NCI-H2196 treated with DMSO at 0.1 percent for 48 hours (cell line): Measurements from ENCODE around the gene PRKCZ.

Experiments
- DNase-seq: peaks from one replicate; lab custom pipeline; 2025; ENCODE audit not compliant: unreplicated experiment; lab: John Stamatoyannopoulos, UW

The PRKCZ gene

DNA sequence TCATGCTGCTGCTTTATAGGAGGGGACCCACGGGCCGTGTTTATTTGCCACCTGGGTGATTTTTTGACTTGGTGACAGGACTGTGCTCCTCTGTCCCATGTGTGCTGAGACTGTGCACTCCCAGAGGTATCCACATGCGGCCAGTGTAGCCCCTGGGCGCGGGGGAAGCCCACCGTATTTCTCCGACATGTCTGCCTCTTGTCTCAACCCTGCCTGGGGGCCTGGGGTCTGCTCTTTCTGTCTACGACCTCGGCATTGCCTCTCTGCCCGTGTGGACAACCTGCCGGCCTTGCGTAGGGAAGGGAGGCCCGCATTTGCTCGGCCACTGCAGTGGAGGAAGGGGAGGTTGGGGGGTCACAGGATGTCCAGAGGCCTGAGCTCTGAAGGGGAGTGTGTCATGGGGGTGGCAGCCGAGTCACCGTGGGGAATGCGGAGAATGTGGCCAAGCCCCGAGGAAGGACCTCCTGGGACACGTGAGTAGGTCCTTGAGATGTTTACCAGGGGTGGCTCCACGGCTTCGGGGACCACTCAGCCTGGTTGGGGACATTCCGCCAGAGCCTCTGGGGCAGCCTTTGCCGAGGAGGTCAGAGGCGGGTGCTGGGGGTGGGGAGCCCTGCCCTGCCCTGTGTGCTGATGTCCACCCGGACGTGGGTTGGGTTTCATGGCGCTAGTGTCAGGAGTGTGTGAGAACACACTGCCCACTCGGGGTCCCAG, 11.0 kb downstream of the PRKCZ start:
- no peak for DNase-seq

DNA sequence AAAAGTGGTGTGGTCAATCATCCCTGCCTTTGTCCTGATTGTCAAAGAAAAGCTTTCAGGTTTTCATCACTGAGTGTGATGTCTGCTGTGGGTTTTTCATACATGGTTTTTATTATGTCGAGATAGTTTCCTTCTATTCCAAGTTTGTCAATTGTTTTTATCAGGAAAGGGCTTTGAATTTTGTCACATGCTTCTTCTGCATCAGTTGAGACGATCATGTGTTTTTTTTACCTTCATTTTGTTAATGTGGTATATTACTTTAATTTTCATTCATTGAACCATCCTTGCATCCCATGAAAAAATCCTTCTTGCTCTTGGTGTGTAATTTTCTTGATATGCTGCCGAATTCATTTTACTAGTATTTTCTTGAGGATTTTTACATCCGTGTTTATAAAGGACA, 15.5 kb downstream of the PRKCZ start:
- DNase-seq = no peak

DNA sequence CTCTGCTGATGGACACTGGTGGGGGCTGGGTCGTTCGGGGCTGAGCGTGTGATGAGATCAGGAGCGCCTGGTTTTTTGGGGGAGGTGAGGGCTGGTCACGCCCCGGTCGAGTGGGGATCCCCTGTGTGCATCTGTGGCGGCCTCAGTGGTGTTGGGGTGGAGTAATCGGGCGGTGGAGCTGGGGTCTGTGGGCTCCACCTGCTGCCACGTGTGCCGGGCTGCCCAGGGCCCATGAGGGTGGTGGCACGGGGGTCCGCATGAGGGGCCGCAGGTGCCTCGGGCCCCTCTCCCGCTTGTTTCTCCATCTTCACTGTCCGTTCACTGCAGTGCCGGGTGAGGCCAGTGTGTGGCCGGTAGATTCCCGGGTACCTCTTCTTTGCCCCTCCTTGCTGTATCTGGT, 17.2 kb downstream of the PRKCZ start:
- no peak for DNase-seq

DNA sequence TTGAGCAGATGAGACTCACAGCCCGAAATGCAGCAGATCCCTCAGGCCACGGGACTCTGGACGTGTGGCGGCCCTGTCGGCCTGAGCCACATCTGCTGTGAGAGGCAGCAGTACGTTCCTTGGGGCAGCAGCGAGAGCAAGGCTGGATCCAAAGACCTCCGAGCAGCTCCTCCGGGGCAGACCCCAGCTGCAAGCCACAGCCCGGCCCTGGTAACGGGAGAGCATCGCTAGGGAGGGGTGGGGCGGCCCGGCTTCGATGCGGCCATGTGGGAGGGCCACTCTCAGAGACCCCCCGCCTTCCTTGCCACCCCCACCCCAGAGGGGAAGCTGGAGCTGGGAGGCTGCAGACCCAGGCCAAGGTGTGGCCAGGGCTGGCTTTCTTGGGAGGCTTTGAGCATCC, 17.8 kb downstream of the PRKCZ start:
- no peak for DNase-seq

DNA sequence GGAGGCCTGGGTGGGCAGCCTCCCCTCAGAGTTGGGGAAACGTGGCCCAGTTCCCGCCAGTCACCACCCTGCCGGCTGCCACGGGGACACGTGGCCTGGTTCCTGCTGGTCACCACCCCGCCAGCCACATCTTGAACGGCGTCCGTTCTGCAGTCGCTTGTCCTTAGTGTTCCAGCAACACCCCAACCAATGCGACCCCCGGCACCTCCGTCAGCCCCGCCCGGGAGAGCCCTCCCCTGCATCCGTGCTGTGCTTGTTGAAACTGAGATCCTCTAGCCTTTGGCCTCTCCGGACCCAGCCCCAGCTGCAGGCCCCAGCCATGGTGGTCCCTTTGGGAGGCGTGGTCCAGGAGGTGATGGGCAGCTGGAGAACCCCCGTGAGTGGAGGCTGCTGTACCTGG, 18.7 kb downstream of the PRKCZ start:
- DNase-seq = no peak

DNA sequence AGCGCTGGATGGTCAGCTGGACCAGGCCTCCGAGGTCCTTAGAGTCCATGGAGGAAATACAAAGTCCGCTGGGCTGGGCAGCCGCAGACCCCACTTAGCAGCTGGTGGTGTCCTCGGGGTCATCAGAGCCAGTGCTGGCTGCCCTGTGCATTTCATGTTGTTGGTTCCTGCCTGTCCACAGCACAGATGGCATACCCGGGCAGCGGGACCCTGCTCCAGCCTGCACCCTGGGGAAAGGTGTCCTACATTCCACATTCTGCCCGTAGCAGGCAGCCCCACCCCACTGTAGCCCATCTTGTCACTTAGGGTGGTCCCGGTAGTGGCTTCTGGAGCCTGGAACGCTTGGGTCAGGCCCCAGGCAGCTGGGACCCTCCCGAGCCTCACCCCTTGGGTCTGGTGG, 19.8 kb downstream of the PRKCZ start:
- no peak for DNase-seq

DNA sequence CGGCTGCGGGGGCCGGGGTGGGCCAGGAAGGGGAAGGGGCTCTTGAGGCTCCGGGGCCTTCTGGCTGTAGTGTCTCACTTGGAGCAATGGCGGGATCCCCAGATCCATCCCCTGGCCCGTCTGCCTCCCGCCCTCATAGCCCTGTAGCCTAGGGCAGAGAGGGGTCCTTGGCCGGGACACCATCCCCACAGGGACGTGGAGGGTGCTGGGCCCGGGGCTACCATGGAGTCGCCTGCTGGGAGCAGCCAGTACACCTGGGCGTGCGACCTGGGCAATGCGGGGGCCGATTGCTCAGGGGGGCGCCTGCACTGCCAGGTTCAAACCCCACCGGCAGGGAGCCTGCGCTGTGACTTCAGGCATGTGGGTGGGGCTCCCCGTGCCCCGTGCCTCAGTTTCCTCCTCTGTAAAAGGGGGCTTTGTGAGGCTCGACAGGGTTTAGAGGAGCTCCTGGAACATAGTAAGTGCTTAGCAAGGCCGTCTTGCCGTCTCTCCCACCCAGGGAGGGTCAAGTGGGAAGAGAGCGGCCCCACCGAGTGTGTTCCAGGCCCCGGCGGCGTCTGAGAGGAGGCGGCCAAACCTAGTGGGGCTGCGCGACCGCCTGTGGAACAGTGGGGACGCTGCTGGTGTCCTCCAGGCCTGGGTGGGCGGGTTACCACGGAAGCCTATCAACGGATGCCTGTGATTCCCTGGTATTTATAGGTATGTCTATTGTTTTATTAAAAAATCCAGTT, 20.8 kb downstream of the PRKCZ start:
- DNase-seq = no peak

DNA sequence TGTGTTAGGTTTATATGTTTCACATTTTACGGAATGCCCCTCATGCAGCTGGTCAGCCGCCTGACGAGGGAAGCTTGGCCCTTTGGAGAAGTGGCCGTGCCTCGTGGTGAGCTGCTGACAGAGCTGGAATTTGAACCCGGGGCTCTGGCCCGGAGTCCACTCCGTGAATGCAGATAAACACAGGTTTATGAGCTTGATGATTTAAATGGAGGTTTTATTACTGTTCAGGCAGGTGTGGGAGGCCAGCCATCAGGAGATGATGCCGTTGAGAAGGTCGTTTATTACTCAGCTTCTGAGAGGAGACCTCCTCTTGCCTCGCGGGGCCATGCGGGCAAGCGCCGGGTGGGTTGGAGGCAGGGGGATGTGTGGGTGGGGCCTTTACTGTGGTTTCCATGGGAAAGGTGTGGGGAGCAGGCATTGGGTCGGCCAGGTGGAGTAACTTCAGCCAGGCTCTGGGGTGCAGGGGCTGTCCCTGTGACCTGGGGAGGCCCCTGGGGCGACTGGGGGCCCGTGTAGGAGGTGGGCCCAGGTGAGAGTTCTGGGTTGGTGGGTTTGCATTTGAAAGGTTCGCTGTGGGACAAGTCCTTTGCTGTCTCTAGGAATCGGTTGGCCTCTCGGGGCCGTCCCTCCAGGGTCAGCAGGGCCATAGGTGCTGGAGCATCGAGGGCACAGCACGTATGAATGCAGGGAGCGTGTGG, 22.0 kb downstream of the PRKCZ start:
- DNase-seq = no peak

DNA sequence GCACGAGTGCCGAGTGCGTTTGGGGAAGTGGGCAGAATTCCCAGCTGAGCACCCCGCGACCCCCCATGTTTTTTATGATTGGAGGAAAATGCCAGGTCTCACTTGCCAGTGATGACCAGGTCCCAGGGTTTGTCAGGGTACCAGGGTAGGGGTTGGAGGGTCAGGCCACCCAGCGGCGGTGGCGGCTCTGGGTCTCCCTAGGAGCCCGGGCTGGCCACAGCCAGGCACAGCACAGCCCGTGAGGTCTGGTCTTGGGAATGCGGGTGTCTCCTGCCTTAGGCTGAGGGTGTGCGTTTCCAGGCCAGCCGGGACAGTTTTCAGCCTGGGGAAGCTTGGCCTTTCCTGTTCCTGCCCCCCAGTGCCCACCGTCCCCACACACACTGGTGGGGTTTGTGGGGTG, 22.7 kb downstream of the PRKCZ start:
- DNase-seq = no peak

DNA sequence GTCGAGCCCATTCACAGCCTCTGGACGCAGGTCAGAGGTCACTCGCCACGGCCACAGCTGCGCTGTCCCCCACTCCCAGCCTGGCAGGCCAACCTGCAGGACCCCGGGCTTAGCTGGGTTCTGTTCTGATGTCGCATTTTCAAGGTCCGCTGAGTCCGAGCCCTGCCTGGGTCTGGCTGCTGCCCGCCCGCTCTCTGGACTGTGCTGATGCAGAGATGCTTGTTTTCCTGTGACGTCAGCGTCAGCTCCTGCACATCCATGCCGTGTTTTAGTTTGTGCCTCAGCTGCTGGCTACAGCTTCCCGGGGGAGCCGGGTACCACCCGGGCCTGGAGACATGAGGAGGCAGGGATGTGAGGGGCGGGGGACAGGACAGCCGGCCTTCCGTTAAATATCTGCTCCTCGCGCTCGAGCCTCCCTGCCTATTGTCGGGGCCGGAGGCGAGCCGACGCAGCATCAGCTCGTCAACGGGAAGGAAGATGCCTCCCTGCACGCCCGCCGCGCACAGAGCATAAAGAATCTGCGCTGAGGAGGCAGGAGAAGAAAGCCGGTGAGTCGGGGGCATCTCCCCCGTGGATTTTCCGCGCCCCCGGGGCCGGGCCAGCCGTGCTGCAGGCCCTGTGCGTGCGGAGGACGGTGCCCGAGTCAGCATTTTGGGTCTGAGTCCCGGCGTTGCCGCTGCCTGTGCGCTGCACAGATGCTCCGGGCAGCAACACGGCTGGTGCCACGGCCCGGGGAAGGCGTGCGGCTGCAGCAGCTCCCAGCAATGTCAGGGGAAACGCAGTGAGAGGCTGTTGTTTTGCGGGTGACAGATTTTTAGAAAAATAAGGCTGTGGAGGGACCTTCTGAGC, 23.4 kb downstream of the PRKCZ start:
- DNase-seq = no peak

DNA sequence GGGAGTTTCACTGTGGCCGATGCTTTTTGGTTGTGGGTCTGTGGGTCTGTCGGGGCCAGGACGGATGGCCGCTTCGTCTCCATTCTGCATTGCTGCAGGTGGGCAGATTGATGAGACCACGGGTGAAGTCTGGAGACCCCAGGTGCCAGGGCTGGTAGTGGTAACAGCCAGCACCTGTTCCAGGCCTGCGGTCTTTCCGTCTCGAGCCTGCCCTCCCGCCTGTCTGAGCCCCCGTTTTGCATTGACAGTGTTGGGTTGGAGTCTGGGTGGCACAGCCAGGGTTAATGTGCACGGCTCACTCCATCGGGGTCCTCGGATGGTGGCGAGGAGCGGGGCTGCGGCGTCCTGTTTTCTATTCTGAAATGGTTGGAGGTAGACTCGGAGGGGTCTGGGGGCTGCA, 24.2 kb downstream of the PRKCZ start:
- DNase-seq = no peak

DNA sequence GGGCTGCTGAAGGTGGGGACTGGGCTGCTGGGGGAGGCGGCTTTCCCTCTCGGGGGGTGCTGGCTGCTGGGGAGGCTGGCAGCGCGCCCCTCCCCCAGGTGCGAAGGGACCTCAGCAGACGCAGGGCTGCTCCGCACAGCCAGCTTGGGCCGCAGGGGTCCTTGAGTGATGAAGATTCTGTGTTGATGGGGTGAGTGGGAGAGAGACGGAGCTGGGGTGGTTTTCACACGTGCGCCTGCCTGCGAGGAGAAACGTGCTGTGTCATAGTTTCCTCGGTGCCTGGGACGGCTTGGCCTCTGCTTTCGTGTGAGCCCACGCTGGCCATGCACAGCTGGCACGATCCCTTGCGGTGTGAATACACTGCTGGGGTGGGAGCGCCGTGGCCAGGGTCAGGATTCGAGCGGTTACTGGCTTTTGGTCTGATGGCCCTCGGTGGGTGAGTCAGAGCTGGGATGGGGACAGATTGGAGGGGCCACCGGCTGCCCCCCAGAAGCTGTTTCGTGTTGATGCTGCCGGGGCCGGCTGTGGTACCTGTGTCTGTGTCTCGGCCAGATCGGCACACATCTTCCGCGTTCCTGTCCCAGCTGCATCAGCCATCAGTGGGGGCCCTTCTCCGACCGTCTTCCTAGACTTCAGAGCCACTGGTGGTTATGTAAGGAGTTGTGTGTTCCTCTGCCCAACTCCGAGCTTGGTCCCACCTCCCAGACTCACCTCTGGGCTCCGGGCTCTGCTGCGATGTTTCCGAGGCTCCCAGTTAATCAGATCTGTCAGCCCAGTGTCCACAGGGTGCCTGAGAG, 24.9 kb downstream of the PRKCZ start:
- DNase-seq = no peak

DNA sequence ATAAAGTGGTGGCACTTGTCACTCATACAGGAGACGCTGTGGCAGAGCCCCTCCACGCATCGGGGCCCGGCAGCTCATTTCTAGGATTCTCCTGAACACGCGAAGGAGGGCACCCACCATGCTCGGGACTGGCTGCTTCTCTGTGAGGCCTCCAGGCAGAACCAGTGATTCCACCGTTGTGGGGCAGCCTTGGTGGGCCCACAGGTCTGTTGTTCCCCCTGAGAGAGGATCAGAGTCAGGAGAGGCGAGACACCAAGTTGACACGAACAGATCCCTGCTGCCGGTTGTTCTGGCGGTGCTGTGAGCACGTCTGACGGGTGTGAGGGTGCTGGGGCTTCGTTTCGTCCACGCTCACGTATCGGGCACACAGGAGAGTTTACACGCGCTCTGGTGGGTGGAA, 26.6 kb downstream of the PRKCZ start:
- DNase-seq = no peak

DNA sequence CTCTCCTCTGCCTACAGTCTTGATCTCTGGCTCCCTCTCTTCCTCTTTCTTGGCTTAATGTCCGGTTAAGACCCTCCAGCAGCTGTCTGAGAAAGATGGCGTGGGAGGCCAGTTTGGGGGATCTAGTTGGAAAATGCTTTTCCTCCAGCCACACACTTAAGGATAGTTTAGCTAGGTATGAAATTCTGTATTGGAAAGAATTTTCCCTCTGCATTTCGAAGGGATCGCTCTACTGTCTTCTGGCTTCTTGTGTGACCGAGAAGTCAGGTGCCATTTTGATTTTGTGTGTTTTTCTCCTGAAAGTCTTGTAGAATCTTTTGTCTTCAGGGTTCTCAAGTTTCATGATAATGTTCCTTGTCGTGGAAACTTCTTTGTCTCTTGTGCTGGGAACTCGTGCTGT, 28.0 kb downstream of the PRKCZ start:
- no peak for DNase-seq

DNA sequence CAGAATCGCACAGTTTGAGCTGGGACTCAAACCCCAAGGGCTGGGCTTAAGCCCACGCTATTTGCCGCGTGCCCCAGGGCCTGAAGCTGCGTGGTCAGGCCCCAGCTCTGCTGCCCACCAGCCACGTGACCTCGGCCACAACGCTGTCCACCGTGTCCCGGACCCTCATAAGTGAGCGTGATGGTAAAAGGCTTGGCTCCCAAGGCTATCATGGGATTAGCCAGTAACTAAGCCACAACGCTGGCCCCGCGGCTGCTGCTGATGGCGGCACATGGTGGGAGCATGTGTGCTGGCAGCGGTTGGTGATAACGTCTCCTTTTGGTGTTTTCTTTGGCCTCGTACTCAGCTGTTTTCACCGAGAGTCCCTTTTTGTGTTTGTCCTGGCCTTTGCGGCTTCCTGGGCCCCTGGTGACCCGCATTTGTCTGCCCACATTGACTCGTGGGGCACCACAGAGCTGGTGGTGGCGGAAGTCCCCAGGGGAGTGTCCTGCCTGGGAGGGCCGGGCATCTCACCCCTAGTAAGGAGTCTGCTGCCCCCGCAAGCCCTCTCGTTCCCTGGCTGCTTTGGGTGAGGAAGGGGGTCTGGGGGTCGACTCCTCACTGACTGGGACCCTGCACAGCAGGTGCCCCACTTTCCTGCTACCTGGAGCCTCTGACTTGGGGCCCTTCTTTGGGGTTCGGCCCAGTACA, 29.3 kb downstream of the PRKCZ start:
- no peak for DNase-seq

DNA sequence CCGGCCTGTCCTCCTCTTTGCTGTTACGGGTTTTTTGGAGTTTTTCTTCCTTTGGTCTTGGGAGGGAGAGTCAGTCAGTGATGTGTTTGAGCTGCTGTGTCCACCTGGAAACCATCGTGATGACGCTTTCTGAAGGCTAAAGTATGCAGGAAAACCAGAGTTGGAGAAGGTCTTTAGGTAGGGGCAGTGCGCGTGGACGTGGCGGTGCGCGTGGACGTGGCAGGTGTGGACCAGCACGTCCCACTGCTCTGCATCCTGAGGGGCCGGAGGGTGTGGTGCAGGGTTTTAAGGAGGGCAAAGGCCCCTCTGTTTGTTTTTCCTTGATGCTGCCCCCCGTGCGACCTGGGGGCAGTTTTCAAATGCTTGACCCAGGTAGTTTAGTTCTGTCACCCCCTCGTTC, 29.9 kb downstream of the PRKCZ start:
- DNase-seq = no peak

DNA sequence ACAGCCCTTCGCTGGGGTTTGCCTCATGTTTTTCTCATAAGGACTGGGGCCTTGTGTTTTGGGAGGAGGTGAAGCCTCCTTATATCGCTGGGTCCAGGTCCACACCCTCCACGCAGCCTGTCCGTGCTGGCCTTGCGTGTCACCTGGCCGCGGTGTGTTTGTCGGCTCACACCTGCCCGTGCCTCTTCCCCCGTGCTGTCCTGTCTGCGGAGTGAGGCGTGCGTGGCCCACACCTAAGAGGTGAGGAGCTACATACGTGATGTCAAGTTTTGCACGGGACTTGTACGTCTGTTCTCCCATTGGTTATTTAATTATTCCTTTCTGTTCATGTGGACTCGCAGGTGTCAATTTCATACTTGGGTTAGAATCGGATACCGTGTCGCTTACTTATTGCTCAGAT, 30.7 kb downstream of the PRKCZ start:
- DNase-seq = no peak

DNA sequence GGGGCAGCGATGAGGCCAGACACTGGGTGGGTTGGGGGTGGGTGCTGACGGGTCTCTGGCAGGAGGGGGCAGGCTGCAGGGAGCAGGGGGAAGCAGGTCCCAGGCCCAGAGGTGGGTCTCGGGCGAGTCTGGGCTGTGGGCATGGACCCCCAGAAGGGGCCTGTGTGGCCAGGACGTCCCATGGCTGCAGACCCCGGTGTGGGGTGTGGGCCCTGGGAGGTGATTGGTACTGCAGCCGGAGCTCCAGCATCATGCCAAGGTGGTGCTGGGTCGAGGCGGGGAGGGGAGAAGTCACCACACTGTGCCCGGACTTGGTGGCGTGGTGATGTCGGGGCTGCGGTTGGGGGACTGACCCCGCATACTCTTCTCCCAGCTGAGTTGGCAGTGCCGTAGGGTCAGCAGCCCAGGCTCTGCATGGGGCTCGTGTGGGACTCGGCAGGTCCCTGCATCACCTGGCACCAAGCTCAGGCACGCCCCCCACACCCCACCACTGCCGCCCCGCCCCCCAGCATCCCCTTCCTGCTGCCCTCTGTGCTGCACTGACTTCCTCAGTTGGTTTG, 31.2 kb downstream of the PRKCZ start:
- DNase-seq = no peak

DNA sequence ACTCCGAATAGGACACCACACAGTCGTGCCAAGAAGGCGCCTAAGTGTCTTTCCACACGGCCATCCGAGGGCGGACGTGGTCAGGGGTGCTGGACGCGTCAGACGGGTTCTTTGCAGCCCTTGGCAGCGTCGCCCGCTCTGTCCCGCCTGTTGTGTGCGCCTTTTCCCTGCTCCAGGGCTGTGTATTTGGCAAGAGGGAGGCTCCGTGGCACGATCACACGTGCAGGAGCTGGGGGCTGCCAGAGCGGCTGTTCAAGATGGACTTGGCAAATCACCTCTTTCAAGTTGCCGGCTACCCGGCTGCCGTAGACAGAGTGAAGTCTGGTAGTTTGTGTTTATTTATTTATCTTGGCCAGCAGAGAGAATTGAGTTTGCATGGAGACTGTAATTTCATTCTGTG, 31.9 kb downstream of the PRKCZ start:
- DNase-seq = no peak

DNA sequence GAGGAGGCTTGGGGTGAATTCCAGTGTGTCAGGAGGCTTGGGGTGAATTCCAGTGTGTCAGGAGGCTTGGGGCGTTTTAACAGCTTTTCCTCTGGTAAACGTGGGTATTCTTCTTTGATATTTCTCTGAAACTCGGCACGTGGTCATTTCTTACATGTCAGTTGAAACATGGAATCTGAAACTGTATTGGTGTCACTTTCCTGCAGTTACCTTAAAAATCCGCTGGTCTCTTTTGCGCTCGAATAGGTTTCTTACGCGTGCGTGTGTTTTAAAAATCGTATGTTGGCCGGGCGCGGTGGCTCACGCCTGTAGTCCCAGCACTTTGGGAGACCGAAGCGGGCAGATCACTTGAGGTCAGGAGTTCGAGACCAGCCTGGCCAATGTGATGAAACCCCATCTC, 33.5 kb downstream of the PRKCZ start:
- no peak for DNase-seq
